ENCODE data around the gene DHX58.

The DHX58 gene

GRCh38 chr17:42129109-42129837, 16.8 kb upstream of the DHX58 start:
- DNase-seq (ENCODE audit: low read depth in 3 of 3) = no peak

GRCh38 chr17:42127414-42127813, 14.9 kb upstream of the DHX58 start:
- DNase-seq (ENCODE audit: low read depth in 3 of 3) = no peak

- no peak for DNase-seq (ENCODE audit: low read depth in 3 of 3)
These were observed 14.3 kb upstream of the DHX58 start for GRCh38 chr17:42126836-42127235.

- no peak for DNase-seq (ENCODE audit: low read depth in 3 of 3)
These were observed 13.1 kb upstream of the DHX58 start for GRCh38 chr17:42125565-42125964.

- DNase-seq (ENCODE audit: low read depth in 3 of 3) = no peak
These were observed 11.7 kb upstream of the DHX58 start for GRCh38 chr17:42124256-42124655.

GRCh38 chr17:42122371-42123303, 10.1 kb upstream of the DHX58 start, which contains the start of gene HSPB9:
Gene HSPB9 (plus strand): TSS chr17:42122804. CDS start chr17:42122851, 47 bp downstream.
- no peak for DNase-seq (ENCODE audit: low read depth in 3 of 3)

GRCh38 chr17:42120770-42121769, 8.6 kb upstream of the DHX58 start, which contains the start of gene KAT2A:
Gene KAT2A (minus strand): TSS chr17:42121367. CDS start chr17:42121304, 63 bp downstream.
- peak; percentile 58 to 76 (median 63) for DNase-seq (ENCODE audit: low read depth in 3 of 3)

GRCh38 chr17:42120161-42120769, 7.8 kb upstream of the DHX58 start:
- no peak for DNase-seq (ENCODE audit: low read depth in 3 of 3)

- DNase-seq (ENCODE audit: low read depth in 3 of 3) = no peak
These were observed 6.8 kb upstream of the DHX58 start for GRCh38 chr17:42119301-42119700.

GRCh38 chr17:42118545-42118944, 6.0 kb upstream of the DHX58 start:
- peak in 1 of 3 experiments; percentile 35 for DNase-seq (ENCODE audit: low read depth in 3 of 3)

GRCh38 chr17:42118126-42118510, 5.6 kb upstream of the DHX58 start:
- no peak for DNase-seq (ENCODE audit: low read depth in 3 of 3)

- DNase-seq (ENCODE audit: low read depth in 3 of 3) = no peak
These were observed 5.0 kb upstream of the DHX58 start for GRCh38 chr17:42117397-42118125.

- DNase-seq (ENCODE audit: low read depth in 3 of 3) = peak; percentile 57 to 79 (median 72)
These were observed 4.3 kb upstream of the DHX58 start for GRCh38 chr17:42116705-42117396.

GRCh38 chr17:42114118-42114517, 1.6 kb upstream of the DHX58 start:
- DNase-seq (ENCODE audit: low read depth in 3 of 3) = no peak

GRCh38 chr17:42113293-42114069, 967 bp upstream of the DHX58 start:
- no peak for DNase-seq (ENCODE audit: low read depth in 3 of 3)

GRCh38 chr17:42111871-42112551, 503 bp downstream of the DHX58 start:
- no peak for DNase-seq (ENCODE audit: low read depth in 3 of 3)

GRCh38 chr17:42111265-42111636, 1.3 kb downstream of the DHX58 start:
- no peak for DNase-seq (ENCODE audit: low read depth in 3 of 3)
